C4-2B (cell line): ENCODE measurements around the gene LRRC37A3.
"Not testable (repeated sequence)": the region's sequence is repeated elsewhere in the genome, so short reads cannot be mapped to it uniquely, and the experiment has no call there.

Experiments
- H3K27ac ChIP-seq: fragments of 450-650 bp; 2 replicates; pipeline ENCODE4 v1.5.1; 2017
- CTCF ChIP-seq: fragments of 450-650 bp; conservative IDR thresholded peaks from 2 replicates; pipeline ENCODE4 v1.5.1; 2017; ENCODE audit warnings: mild to moderate bottlenecking

The LRRC37A3 gene

GRCh38 chr17:64847504-64848466, 71.5 kb downstream of the LRRC37A3 start:
- TF ChIP-seq CTCF: peak; percentile 75
- not testable (repeated sequence) for H3K27ac ChIP-seq

GRCh38 chr17:64846892-64847291, 72.4 kb downstream of the LRRC37A3 start:
- H3K27ac ChIP-seq: not testable (repeated sequence)

- H3K27ac ChIP-seq: not testable (repeated sequence)
Measured at GRCh38 chr17:64843918-64844317, 75.4 kb downstream of the LRRC37A3 start.

GRCh38 chr17:64842900-64843299, 76.4 kb downstream of the LRRC37A3 start:
- H3K27ac ChIP-seq: not testable (repeated sequence)

GRCh38 chr17:64840960-64841359, 78.3 kb downstream of the LRRC37A3 start:
- H3K27ac ChIP-seq: not testable (repeated sequence)

GRCh38 chr17:64838513-64838912, 80.8 kb downstream of the LRRC37A3 start:
- not testable (repeated sequence) for H3K27ac ChIP-seq

GRCh38 chr17:64837018-64837761, 82.1 kb downstream of the LRRC37A3 start:
- peak overlapping the region; percentile 67 for H3K27ac ChIP-seq

- H3K27ac ChIP-seq: peak overlapping the region; percentile 67
Measured at GRCh38 chr17:64836623-64837017, 82.7 kb downstream of the LRRC37A3 start.

- H3K27ac ChIP-seq: not testable (repeated sequence)
Measured at GRCh38 chr17:64834060-64834459, 85.2 kb downstream of the LRRC37A3 start.

- H3K27ac ChIP-seq: not testable (repeated sequence)
Measured at GRCh38 chr17:64830631-64831040, 88.6 kb downstream of the LRRC37A3 start.

GRCh38 chr17:64829824-64830630, 89.3 kb downstream of the LRRC37A3 start:
- not testable (repeated sequence) for H3K27ac ChIP-seq

- not testable (repeated sequence) for H3K27ac ChIP-seq
Measured at GRCh38 chr17:64829068-64829467, 90.2 kb downstream of the LRRC37A3 start.

GRCh38 chr17:64818904-64819303, 100.4 kb downstream of the LRRC37A3 start:
- H3K27ac ChIP-seq: not testable (repeated sequence)

GRCh38 chr17:64815833-64816198, 103.5 kb downstream of the LRRC37A3 start:
- peak overlapping the region; percentile 55 for H3K27ac ChIP-seq

- H3K27ac ChIP-seq: peak overlapping the region; percentile 55
Measured at GRCh38 chr17:64814993-64815832, 104.1 kb downstream of the LRRC37A3 start.

- not testable (repeated sequence) for H3K27ac ChIP-seq
Measured at GRCh38 chr17:64808178-64808977, 110.9 kb downstream of the LRRC37A3 start.
